Measurements from ENCODE around the gene PRSS36.

- TF ChIP-seq POLR2AphosphoS5 (IDR thresholded peaks at IDR 0.05) (no peak), CTCF (IDR thresholded peaks at IDR 0.05) (no peak), POLR2A (IDR thresholded peaks at IDR 0.05) (no peak), EP300 (IDR thresholded peaks at IDR 0.05) (no peak)
Observed at GRCh38 chr16:31145398-31145990, 4.4 kb downstream of the PRSS36 start.
